Measurements from ENCODE around the gene KIAA1958. TPM values are rescaled to one million over a fixed set of nuclear protein-coding genes. Genes with fewer than 3 reads are reported as not detected.
"Not testable (repeated sequence)": the region's sequence is repeated elsewhere in the genome, so short reads cannot be mapped to it uniquely, and the experiment has no call there.

Gene KIAA1958
- polyA plus RNA-seq, 4 donors: 10.9 to 17.6 (median 13.8) TPM

DNA sequence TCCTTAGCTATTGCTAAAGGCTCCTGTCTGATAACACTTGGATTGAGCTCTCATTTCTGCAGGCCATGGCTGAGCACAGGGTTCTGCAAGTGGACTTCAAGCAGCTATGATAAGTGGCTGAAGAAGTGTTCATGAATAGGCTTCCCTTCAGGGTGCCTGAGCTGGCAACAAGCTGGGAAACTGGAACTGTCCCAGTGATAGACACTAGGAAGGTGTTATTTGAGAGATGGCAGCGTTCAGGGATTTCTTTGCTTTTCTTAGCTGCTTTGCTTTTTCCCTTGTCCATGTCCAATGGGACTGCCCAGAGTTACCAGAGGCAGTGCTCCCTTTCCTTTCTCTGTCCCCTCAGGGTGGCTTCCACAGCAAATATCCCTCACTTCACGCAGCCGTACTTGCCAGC, 155.5 kb downstream of the KIAA1958 start:
- no peak for DNase-seq (ENCODE audit: low read depth in 4 of 4, low spot score in 2 of 4)

DNA sequence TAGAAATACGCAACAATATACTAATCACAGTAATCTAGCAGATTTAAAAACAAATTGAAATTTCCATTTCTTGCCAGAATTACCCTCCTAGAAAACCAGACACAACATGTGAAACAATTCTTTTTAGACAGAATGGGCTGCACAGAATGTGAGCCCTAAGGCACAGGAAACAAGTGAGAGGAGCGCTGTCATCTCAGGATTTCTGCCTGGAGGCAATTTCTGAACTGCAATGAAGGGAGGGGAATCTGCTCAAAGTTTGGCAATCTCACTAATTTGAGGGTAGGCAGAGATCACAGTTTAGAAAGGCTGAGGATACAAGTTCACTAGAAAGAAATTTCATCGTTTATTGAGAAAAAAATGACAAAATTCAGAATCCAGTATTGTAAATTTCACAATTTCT, 161.0 kb downstream of the KIAA1958 start:
- no peak for DNase-seq (ENCODE audit: low read depth in 4 of 4, low spot score in 2 of 4)

GRCh38 chr9:112648624-112649023, 162.0 kb downstream of the KIAA1958 start:
- no peak for DNase-seq (ENCODE audit: low read depth in 4 of 4, low spot score in 2 of 4)

GRCh38 chr9:112654282-112654681, 167.7 kb downstream of the KIAA1958 start:
- no peak for DNase-seq (ENCODE audit: low read depth in 4 of 4, low spot score in 2 of 4)

DNA sequence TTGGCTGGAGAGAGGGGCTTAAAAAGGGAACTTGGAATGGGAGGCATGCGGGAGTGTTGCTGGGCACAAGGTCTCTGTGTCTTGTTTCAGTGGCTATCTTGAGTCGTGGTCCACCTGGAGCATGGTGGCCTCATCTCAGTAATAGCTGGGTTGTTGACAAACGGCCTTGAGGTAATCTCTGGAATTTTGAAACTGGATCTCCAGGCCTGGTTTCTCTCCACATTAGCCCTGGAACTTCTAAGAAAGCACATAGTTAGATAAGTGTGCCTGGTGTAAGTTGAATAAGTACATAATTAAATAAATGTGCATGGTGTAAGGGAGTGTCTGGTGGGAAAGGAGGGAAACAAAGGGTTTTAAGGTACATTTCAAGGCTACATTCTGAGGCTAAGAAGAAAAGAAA, 169.0 kb downstream of the KIAA1958 start:
- DNase-seq (ENCODE audit: low read depth in 4 of 4, low spot score in 2 of 4): no peak

DNA sequence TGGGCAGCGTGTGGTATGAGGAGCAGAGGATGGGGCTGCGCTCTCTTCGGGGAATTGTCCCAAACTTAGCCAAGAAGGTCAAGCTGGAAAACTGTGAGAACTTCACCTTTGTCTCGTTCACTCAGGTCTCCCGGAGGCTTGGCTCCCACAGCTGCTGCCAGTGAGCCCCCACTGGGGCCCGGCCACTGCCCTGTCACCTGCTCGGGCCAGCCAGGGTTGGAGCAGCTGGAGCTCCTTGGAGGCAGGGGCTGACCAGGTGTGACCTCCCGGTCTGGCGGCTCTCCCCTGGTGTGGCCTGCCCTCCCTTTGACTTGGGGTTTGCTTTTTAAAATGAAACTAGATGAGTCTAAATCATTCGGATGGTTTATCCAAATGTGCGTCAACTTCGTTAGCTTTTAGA, 173.3 kb downstream of the KIAA1958 start:
- DNase-seq (ENCODE audit: low read depth in 4 of 4, low spot score in 2 of 4): no peak

DNA sequence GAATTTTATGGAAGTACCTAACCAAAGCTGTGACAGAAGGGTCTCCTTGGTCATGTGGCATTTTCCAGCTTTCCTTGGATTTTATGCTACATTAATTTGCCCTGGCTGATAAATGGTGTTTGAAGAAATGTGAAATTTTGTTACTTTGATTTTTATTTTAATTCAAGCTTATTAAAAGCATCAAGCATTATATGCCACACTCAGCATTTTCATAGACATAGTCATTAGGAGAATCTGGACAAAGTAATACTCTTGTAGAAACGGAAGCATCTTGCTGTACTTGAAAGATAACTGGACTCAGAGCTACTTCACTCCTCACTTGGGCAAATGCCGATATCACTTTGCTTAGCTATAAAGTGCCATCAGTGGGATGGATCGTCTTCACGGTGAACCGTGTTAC, 177.1 kb downstream of the KIAA1958 start:
- DNase-seq (ENCODE audit: low read depth in 4 of 4, low spot score in 2 of 4): no peak

- no peak for DNase-seq (ENCODE audit: low read depth in 4 of 4, low spot score in 2 of 4)
Measured at GRCh38 chr9:112664531-112664930, 177.9 kb downstream of the KIAA1958 start.

GRCh38 chr9:112665347-112665746, 178.7 kb downstream of the KIAA1958 start:
- no peak for DNase-seq (ENCODE audit: low read depth in 4 of 4, low spot score in 2 of 4)

GRCh38 chr9:112669326-112669725, 182.7 kb downstream of the KIAA1958 start:
- DNase-seq (ENCODE audit: low read depth in 4 of 4, low spot score in 2 of 4): no peak

DNA sequence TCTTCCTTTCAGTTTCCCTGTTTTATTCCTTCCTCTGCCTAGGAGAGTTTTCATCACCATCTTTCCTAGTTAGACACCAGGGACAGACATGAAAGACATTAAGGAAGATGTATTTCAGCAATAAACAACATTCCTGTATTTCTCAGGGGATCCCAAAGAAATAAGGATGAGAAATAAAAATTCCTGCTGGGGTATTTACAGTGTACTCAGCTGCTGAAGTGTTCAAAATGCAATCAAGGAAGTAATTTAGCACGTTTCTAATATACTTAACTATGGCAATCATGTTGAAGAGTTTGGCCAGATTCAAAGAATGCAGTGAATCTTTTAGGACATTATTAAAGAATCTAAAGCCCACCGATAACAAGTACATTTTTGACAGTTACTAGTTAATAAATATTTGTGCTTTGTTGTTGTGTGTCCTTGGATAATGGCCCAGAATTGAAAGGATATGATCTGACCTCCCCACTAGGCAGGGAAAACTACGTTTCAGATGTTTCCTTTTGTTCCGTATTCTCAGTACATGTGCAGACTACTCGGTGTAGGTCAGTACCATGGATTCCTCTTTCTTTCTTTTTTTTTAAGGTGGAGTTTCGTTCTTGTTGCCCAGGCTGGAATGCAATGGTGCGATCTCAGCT, 184.5 kb downstream of the KIAA1958 start:
- DNase-seq (ENCODE audit: low read depth in 4 of 4, low spot score in 2 of 4): no peak

- not testable (repeated sequence) for DNase-seq (ENCODE audit: low read depth in 4 of 4, low spot score in 2 of 4)
Measured at GRCh38 chr9:112673221-112673620, 186.6 kb downstream of the KIAA1958 start.

DNA sequence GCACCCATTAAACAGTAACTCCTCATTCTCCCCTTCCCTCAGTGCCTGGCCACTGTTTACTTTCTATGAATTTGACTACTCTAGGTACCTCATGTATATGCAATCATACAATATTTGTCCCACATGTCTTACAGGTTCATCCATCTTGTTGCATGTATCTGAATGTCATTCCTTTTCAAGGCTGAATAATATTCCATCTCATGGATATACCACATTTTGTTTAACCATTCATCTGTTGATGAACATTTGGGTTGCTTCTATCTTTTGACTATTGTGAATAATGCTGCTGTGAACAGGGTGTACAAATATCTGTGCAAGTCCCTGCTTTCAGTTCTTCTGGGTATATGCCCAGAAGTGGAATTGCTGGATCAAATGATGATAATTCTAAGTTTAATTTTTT, 190.4 kb downstream of the KIAA1958 start:
- DNase-seq (ENCODE audit: low read depth in 4 of 4, low spot score in 2 of 4): no peak

DNA sequence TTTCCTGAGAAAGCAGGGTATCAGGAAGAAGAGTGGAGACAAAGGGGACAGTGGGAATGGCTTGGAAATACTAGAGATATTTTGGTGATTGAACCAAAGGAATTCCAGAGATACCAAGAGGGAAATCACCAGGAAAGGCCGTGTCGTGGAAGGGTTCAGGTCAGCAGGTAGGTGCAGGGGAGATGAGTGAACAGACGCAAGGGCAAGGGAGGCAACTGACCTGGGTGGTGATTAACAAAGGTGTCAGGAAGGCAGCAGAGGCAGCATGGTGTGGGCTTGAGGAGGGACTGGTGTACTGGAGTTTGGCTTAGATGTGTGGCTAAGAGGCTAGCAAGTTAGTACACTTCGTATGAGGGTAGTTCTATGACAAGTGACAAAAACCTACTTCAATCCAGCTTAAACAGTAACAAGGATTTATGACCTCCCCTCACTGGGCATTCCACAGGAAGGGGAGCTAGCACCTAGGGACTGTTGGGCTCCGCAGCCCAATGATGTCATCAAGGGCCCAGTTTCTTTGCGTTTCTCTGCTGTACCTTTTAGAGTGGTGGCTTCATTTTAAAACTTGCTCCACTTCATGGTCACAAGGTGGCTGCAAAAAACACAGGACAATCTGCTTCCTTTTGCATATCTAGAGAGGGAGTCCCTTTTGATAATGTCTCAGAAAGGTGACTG, 194.2 kb downstream of the KIAA1958 start:
- DNase-seq (ENCODE audit: low read depth in 4 of 4, low spot score in 2 of 4): no peak

- no peak for DNase-seq (ENCODE audit: low read depth in 4 of 4, low spot score in 2 of 4)
Measured at GRCh38 chr9:112689161-112689740, 202.6 kb downstream of the KIAA1958 start.

DNA sequence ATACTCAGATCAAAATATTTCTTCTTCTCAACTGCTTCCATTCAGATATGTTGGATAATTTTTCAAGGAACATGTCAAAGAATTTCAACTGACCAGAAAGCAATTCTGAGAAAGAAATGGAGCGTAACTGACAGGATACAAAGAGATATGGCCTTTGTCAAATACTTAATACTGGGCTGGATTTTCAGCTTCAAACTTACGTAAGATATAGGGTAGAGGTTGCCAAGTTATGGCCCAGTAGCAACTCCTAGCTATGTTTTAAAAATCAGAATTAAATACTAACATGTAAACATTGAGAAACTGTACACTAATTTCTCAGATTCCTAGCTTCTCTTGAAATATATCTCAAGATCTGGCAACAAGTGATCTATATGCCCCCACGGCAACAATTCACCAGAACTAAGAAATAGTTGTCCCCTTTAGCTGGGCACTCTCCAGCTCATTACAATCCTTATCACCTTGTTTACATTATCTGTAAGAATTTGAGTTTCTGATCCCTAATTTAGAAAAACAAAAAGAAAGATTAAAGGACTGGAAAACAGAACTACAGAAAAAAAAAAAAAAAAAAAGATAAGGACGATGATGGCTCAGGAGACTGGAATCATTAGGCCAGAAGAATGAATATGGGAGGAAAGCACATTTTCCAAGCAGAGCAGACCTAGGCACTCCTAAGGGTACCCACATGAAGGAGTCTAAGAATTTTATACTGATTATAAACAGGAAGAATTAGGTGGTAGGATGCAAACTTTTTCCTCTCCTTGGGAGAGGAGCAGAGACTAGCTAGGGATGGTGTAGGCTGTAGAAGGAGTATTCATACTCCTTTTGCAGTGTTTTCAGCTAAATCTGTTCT, 208.3 kb downstream of the KIAA1958 start:
- DNase-seq (ENCODE audit: low read depth in 4 of 4, low spot score in 2 of 4): no peak

DNA sequence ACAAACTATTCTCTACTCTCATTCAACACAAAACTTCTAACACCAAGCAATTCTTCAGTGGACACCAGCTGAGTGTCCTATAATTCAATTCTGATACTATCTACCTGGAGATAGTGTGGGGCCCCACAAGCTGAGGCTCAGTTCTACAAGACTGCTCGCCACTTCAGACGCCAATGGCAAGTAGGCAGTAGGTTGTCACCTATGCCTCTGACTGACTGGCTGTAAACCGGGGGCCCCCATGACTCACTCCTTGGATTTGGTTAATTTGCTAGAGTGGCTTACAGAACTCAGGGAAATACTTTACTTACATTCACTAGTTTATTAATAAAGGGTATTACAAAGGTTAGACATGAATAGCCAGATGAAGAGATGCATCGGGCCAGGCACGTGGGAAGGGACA, 209.8 kb downstream of the KIAA1958 start:
- DNase-seq (ENCODE audit: low read depth in 4 of 4, low spot score in 2 of 4): no peak

GRCh38 chr9:112699230-112699629, 212.6 kb downstream of the KIAA1958 start:
- no peak for DNase-seq (ENCODE audit: low read depth in 4 of 4, low spot score in 2 of 4)

GRCh38 chr9:112700085-112700484, 213.5 kb downstream of the KIAA1958 start:
- no peak for DNase-seq (ENCODE audit: low read depth in 4 of 4, low spot score in 2 of 4)

DNA sequence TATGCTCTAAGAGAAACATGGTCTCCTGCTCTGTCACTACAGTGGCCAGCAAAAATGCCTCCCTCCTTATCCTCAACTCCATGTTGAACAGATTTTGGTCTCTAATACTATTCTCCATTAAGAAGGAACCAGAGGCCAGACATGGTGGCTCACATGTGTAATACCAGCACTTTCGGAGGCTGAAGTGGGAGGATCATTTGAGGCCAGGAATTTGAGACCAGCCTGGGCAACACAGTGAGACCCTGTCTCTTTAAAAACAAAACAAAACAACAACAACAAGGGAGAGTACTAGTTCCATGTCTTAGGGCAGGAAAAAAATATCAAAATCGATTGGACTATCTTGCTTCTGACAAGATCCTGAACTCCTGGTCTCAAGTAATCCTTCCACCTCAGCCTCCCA, 216.7 kb downstream of the KIAA1958 start:
- DNase-seq (ENCODE audit: low read depth in 4 of 4, low spot score in 2 of 4): no peak

- peak in 1 of 4 donors; percentile 41 for DNase-seq (ENCODE audit: low read depth in 4 of 4, low spot score in 2 of 4)
Measured at GRCh38 chr9:112705768-112706427, 219.3 kb downstream of the KIAA1958 start.

Data from left renal cortex interstitium (tissue), 4 donors.